Small intestine (tissue), 7 donors: ENCODE data around the gene GATAD1. TPM values are rescaled to one million over a fixed set of nuclear protein-coding genes. Genes with fewer than 3 reads are reported as not detected.
"Not testable (repeated sequence)": the region's sequence is repeated elsewhere in the genome, so short reads cannot be mapped to it uniquely, and the experiment has no call there.

Experiments used
- DNase-seq, 2 donors: peaks; one replicate each; pipeline versions ENCODE4 v3.0.0 to v3.0.0-alpha.2; 2013
- FAIRE-seq: peaks from 2 replicates; lab custom pipeline; 2012; peaks lifted over from hg19 to GRCh38; lab: Jason Lieb, UNC
- H3K27ac ChIP-seq, 3 donors: one replicate each; pipeline ENCODE4 v1.5.1; 2013; ENCODE audit warnings: low read length in 2 of 3, mild to moderate bottlenecking in 2 of 3, control low read depth in 1 of 3, inconsistent platforms in 1 of 3, low read depth in 1 of 3, moderate library complexity in 1 of 3
- H3K27me3 ChIP-seq, 3 donors: one replicate each; pipeline ENCODE4 v1.6.1; 2013; ENCODE audit warnings: low read length in 3 of 3, inconsistent platforms in 1 of 3; ENCODE audit not compliant: control insufficient read depth in 3 of 3, insufficient read depth in 3 of 3
- H3K36me3 ChIP-seq, 3 donors: one replicate each; pipeline ENCODE4 v1.6.1; 2013; ENCODE audit warnings: low read length in 3 of 3, inconsistent platforms in 1 of 3, low read depth in 1 of 3, mild to moderate bottlenecking in 1 of 3, moderate library complexity in 1 of 3; ENCODE audit not compliant: control insufficient read depth in 3 of 3, insufficient read depth in 2 of 3
- H3K4me1 ChIP-seq, 3 donors: one replicate each; pipeline ENCODE4 v1.6.1; 2013; ENCODE audit warnings: low read length in 2 of 3, inconsistent platforms in 1 of 3, low read depth in 1 of 3, mild to moderate bottlenecking in 1 of 3, moderate library complexity in 1 of 3; ENCODE audit not compliant: control insufficient read depth in 3 of 3, insufficient read depth in 2 of 3
- H3K4me3 ChIP-seq, 3 donors: one replicate each; pipeline ENCODE4 v1.5.1; 2013; ENCODE audit warnings: low read length in 3 of 3, control low read depth in 1 of 3, inconsistent platforms in 1 of 3, low read depth in 1 of 3, mild to moderate bottlenecking in 1 of 3, moderate library complexity in 1 of 3
- H3K9me3 ChIP-seq, 2 donors: one replicate each; pipeline ENCODE4 v1.6.1; 2013; ENCODE audit warnings: low read depth in 1 of 2, low read length in 1 of 2; ENCODE audit not compliant: control insufficient read depth in 2 of 2, insufficient read depth in 1 of 2
- WGBS, 3 donors: extraction: QIAGEN DNeasy Blood & Tissue Kit; methylation state at CpG; one replicate each; pipeline ENCODE4 v1.1.7; 2013; 5-methylcytosine and 5-hydroxymethylcytosine counted together
- polyA plus RNA-seq, 4 donors: library from polyadenylated mRNA; stranded (reverse) in 3 of 4; unstranded in 1 of 4; fragments of 200-250 nt in 3 of 4; fragments of 120-200 nt in 1 of 4; gene quantifications; one replicate each; pipeline versions ENCODE4 v1.2.1 to v1.2.3, GENCODE V29; 2013
- donor health status: healthy with polysubstance abuse.
- donor health status: control.
- donor health status: control.
- donor health status: Bipolar disorder and iron deficiency.
- donor health status: healthy.

The GATAD1 gene
- polyA plus RNA-seq, 4 donors, result 13.6 to 74.6 (median 15.5) TPM

GRCh38 chr7:92462560-92462959 lies 15.3 kb downstream of the GATAD1 start:
- FAIRE-seq, result no peak
- H3K9me3 ChIP-seq, result no peaks in the 10 kb centered on the region
- no peak overlapping the region for H3K4me3 ChIP-seq
- peaks cover 0 to 6% (median 0%) of the 10 kb centered on the region in 3 donors for H3K4me1 ChIP-seq
- H3K27me3 ChIP-seq, result no peaks in the 10 kb centered on the region
- no peak overlapping the region for H3K27ac ChIP-seq
- peaks cover 0 to 10% (median 4%) of the 10 kb centered on the region in 3 donors for H3K36me3 ChIP-seq
- no peak for DNase-seq
- whole genome bisulfite sequencing, 3 donors, result 94 to 96% (median 94%) methylated on average over 3 of the region's 3 CpGs

DNA sequence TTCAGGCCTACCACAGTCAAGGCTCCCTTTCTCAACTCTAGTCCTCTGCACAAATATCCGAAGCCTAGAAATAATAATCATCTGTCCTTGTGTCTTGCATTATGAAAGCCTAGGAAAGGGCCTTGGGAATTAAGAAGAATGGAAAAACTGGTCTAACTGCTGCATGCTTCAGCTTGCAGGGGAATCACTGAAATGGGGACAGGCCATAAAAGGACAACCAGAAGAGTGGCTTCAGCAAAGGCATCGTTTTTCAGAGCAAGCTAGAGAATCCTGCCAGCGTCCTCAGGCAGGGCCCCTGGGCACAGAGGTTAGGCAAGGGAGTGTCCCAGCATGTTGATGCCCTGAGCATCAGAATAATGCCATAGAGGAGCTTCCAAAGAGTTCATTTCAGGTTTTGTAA lies 17.2 kb downstream of the GATAD1 start:
- H3K27me3 ChIP-seq, result no peaks in the 10 kb centered on the region
- H3K4me1 ChIP-seq, result peaks cover 0 to 6% (median 0%) of the 10 kb centered on the region in 3 donors
- peaks cover 0 to 10% (median 2%) of the 10 kb centered on the region in 3 donors for H3K36me3 ChIP-seq
- H3K9me3 ChIP-seq, result peaks cover 0 to 4% of the 10 kb centered on the region in 2 donors
- no peak for DNase-seq
- WGBS, 3 donors, result 69 to 76% (median 69%) methylated on average over 3 of the region's 3 CpGs
- no peak overlapping the region for H3K4me3 ChIP-seq
- FAIRE-seq, result no peak
- H3K27ac ChIP-seq, result no peak overlapping the region

DNA sequence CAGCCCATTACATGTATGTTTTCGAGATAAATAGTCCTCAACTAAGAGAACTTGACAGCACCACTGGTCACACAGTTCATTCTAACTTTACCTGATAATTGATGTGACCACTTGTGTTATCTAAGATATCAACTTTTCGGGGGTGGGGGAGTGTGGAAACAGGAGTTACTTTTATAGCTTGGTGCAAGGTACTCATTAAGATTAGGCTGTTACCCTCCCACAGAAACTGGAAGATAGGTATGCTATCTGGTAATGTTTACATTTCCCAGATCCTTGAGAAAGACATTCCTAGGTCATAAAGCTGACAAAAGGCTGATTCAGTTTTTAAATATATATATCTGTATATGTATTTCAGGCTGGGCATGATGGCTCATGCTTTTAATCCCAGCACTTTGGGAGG lies 19.4 kb downstream of the GATAD1 start:
- 33 to 64% (median 55%) methylated on average over 2 of the region's 2 CpGs for WGBS, 3 donors
- FAIRE-seq, result no peak
- Histone ChIP-seq H3K4me3 (no peak overlapping the region), H3K27me3 (no peaks in the 10 kb centered on the region), H3K36me3 (peaks cover 0 to 10% (median 2%) of the 10 kb centered on the region in 3 donors), H3K4me1 (peaks cover 0 to 6% (median 0%) of the 10 kb centered on the region in 3 donors), H3K9me3 (peaks cover 0 to 4% of the 10 kb centered on the region in 2 donors), H3K27ac (no peak overlapping the region)
- DNase-seq, result peak in 1 of 2 donors; percentile 41

- not testable (repeated sequence) for H3K27ac ChIP-seq, H3K27me3 ChIP-seq, H3K36me3 ChIP-seq, H3K9me3 ChIP-seq, H3K4me1 ChIP-seq, H3K4me3 ChIP-seq, FAIRE-seq, DNase-seq
- WGBS, 3 donors, result 95 to 98% (median 97%) methylated on average over 8 to 9 of the region's 9 CpGs
Measured at GRCh38 chr7:92468589-92468988, 21.3 kb downstream of the GATAD1 start.

DNA sequence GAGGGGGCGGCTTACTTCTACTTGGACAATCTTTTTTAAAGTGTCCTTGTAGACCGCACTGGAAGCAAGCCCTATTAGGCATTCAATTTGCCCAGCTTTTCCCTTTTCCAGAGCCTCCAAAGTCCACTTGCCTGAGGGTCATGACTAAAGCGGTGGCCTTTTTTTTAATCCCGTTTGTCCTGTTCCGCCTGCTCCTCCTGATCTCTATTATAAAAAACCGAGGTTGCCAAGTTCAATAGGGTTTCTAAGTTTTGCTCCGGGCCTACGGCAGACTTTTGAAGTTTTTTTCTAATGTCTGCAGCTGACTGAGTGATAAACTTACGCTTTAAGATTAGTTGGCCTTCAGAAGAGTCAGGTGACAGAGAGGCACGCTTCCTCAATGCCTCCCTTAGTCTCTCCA lies 26.7 kb downstream of the GATAD1 start:
- not testable (repeated sequence) for H3K9me3 ChIP-seq, FAIRE-seq, H3K4me3 ChIP-seq, H3K4me1 ChIP-seq, H3K27me3 ChIP-seq
- peak overlapping the region in 1 of 3 donors; percentile 17 for H3K27ac ChIP-seq
- H3K36me3 ChIP-seq, result peaks cover 0 to 11% (median 0%) of the 10 kb centered on the region in 3 donors
- WGBS, 3 donors, result 14 to 71% (median 45%) methylated on average over 9 to 10 of the region's 10 CpGs
- peak in 1 of 2 donors; percentile 65 for DNase-seq

DNA sequence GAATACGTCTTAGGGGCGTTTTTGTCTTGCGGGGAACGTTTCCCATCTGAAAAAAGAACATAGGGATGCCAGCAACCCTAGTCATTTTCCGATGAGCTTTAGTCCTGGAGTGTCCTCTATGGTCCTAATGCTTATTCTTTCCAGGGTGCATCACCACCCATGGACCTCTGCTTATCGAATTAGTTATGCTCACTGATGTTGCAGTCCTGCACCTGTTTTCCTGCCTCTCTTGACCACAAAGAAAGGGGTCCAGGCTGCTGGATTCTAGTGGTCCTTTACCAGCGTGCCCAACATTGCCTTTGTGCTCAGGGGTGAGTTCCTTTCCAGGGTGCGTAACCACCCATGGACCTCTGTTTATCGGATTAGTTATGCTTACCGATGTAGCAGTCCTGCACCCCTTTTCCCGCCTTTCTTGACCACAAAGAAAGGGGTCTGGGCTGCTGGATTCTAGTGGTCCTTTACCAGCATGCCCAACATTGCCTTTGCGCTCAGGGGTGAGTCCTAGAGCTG lies 28.0 kb downstream of the GATAD1 start:
- H3K4me3 ChIP-seq, DNase-seq, FAIRE-seq, H3K9me3 ChIP-seq, H3K4me1 ChIP-seq, H3K27ac ChIP-seq, H3K27me3 ChIP-seq: not testable (repeated sequence)
- H3K36me3 ChIP-seq, result peaks cover 0 to 11% (median 0%) of the 10 kb centered on the region in 3 donors
- WGBS, 3 donors, result 89 to 97% (median 92%) methylated on average over 12 of the region's 12 CpGs

DNA sequence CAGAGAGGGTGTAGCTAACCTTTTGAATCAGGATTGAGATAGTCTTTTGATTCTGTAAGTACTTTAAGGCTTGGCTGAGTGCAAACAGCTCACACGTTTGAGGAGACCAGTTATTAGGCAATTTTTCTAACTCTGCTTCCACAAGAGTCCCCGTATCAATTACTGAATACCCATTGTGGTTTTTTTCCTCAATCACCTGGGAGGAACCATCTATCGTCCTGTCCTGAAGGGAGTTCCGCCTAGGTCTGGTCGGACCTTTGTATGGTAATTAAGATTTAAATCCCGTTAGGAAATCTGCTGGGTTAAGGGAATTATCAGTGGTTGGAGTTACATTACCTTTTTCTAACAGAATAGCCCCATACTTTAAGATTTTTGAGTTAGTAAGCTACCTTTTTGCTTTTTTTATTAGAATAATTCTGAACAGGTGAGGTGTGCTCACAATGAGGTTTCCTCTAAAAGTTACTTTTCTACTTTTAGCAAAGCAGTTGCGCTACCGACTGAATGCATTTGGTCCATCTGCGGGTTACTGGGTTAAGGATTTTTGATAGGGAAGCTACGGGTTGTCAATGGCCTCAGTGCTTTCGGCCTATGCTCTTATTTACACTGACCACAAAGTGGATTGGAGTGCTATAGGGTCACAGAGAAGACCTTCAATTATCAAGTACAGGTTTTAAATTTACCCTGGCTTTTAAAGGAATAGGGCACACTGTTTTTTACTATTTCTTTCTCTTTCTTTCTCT lies 28.7 kb downstream of the GATAD1 start:
- not testable (repeated sequence) for DNase-seq, H3K27me3 ChIP-seq, H3K9me3 ChIP-seq, FAIRE-seq, H3K4me1 ChIP-seq, H3K27ac ChIP-seq, H3K4me3 ChIP-seq
- peaks cover 0 to 11% (median 0%) of the 10 kb centered on the region in 3 donors for H3K36me3 ChIP-seq
- 89 to 93% (median 93%) methylated on average over 11 of the region's 11 CpGs for WGBS, 3 donors

DNA sequence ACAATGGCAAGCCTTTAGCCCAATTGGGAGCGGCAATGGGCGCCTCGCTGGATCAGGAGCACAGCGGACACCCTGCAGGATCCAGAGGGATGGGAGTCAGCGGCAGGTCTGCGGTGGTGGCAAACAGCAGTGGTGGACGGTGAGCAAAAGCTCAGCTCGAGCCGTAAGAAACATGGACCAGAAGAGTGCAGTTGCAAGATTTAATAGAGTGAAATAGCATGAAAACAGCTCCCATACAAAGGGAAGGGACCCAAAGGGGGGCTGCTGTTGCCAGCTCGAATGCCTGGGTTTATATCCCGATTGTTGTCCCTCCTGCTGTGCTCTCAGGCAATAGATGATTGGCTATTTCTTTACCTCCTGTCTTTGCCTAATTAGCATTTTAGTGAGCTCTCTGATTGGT lies 30.4 kb downstream of the GATAD1 start, which contains the start of gene ERVW-1:
TSS of gene ERVW-1 (minus strand) at position 266 of the 400 bp plus-strand sequence. CDS start 7,565 bp downstream, outside the sequence.
- DNase-seq, H3K27ac ChIP-seq, FAIRE-seq, H3K27me3 ChIP-seq, H3K4me3 ChIP-seq, H3K4me1 ChIP-seq, H3K9me3 ChIP-seq: not testable (repeated sequence)
- WGBS, 3 donors, result 94 to 98% (median 95%) methylated on average over 11 of the region's 11 CpGs
- peaks cover 0 to 11% (median 0%) of the 10 kb centered on the region in 3 donors for H3K36me3 ChIP-seq
